Skeletal muscle tissue (tissue), 4 donors: ENCODE data around the gene TMEM26. TPM values are rescaled to one million over a fixed set of nuclear protein-coding genes. Genes with fewer than 3 reads are reported as not detected.

Experiments used
- H3K27ac ChIP-seq: one replicate; pipeline ENCODE4 v1.7.0; 2013; ENCODE audit warnings: mild to moderate bottlenecking, low read depth, low read length, inconsistent platforms
- H3K27me3 ChIP-seq, 3 donors: one replicate each; pipeline ENCODE4 v1.7.0; 2013; ENCODE audit warnings: low read length in 3 of 3; ENCODE audit not compliant: control insufficient read depth in 3 of 3, insufficient read depth in 3 of 3
- H3K36me3 ChIP-seq, 3 donors: one replicate each; pipeline ENCODE4 v1.7.0; 2013; ENCODE audit warnings: low read length in 3 of 3; ENCODE audit not compliant: control insufficient read depth in 3 of 3, insufficient read depth in 3 of 3
- H3K4me1 ChIP-seq, 3 donors: one replicate each; pipeline ENCODE4 v1.7.0; 2013; ENCODE audit warnings: low read length in 3 of 3, mild to moderate bottlenecking in 3 of 3; ENCODE audit not compliant: control insufficient read depth in 3 of 3, insufficient read depth in 3 of 3
- H3K4me3 ChIP-seq, 3 donors: one replicate each; pipeline ENCODE4 v1.7.0; 2013; ENCODE audit warnings: low read length in 3 of 3
- H3K9ac ChIP-seq, 3 donors: one replicate each; pipeline ENCODE4 v1.7.0; 2013; ENCODE audit warnings: low read length in 3 of 3, mild to moderate bottlenecking in 3 of 3, moderate library complexity in 2 of 3, low read depth in 1 of 3
- H3K9me3 ChIP-seq, 3 donors: one replicate each; pipeline ENCODE4 v1.7.0; 2013; ENCODE audit warnings: low read length in 3 of 3; ENCODE audit not compliant: control insufficient read depth in 3 of 3
- total RNA-seq: library from RNA; depleted of rRNA; stranded (reverse); fragments of >200 nt; gene quantifications from one replicate; pipeline ENCODE4 v1.2.3, GENCODE V29; 2014
- donor health status: Osteomylitis.

The TMEM26 gene
- total RNA-seq, 1 donor from 2014 or later = 15.7 TPM

- peaks cover 12 to 16% (median 13%) of the 10 kb centered on the region in 3 donors for H3K27me3 ChIP-seq
- no peak overlapping the region for H3K9ac ChIP-seq
- no peak overlapping the region for H3K27ac ChIP-seq
- no peaks in the 10 kb centered on the region for H3K36me3 ChIP-seq
- H3K4me3 ChIP-seq = no peak overlapping the region
- no peaks in the 10 kb centered on the region for H3K9me3 ChIP-seq
- H3K4me1 ChIP-seq = peaks cover 7 to 12% (median 11%) of the 10 kb centered on the region in 3 donors
These were observed 5.1 kb downstream of the TMEM26 start for GRCh38 chr10:61448091-61448490.

GRCh38 chr10:61439058-61439609 is 14.0 kb downstream of the TMEM26 start:
- H3K27ac ChIP-seq = no peak overlapping the region

GRCh38 chr10:61438141-61438988 is 14.8 kb downstream of the TMEM26 start:
- Histone ChIP-seq H3K27ac (no peak overlapping the region), H3K4me3 (no peak overlapping the region), H3K36me3 (no peaks in the 10 kb centered on the region), H3K9me3 (no peaks in the 10 kb centered on the region), H3K4me1 (no peaks in the 10 kb centered on the region), H3K27me3 (no peaks in the 10 kb centered on the region), H3K9ac (no peak overlapping the region)

More at GRCh38 chr10:61439058-61439609, 14.0 kb downstream of the TMEM26 start:
- Histone ChIP-seq H3K4me3 (no peak overlapping the region), H3K27me3 (no peaks in the 10 kb centered on the region), H3K9me3 (no peaks in the 10 kb centered on the region), H3K36me3 (no peaks in the 10 kb centered on the region), H3K9ac (no peak overlapping the region), H3K4me1 (no peaks in the 10 kb centered on the region)

DNA sequence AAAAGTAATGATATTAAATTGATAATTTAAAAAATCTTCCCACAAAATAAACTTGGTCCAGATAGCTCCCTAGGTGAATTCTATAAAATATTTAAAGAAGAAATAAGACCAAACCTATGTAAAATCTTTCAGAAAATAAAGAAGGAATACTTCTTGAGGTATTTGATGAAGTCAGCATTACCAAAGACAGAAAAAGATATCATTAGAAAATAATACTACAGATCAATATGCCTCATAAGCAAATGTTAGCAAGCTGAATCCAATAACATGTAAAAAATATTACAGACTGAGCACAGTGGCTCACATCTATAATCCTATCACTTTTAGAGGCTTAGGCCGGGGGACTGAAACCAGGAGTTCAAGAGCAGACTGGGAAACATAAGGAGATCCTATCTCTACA is 30.0 kb downstream of the TMEM26 start:
- Histone ChIP-seq H3K27me3 (no peaks in the 10 kb centered on the region), H3K4me1 (no peaks in the 10 kb centered on the region), H3K9ac (no peak overlapping the region), H3K9me3 (peaks cover 0 to 8% (median 0%) of the 10 kb centered on the region in 3 donors), H3K4me3 (no peak overlapping the region), H3K27ac (no peak overlapping the region), H3K36me3 (no peaks in the 10 kb centered on the region)

- Histone ChIP-seq H3K27ac (no peak overlapping the region), H3K4me1 (no peaks in the 10 kb centered on the region), H3K27me3 (no peaks in the 10 kb centered on the region), H3K9ac (no peak overlapping the region), H3K4me3 (no peak overlapping the region), H3K36me3 (no peaks in the 10 kb centered on the region), H3K9me3 (peaks cover 0 to 4% (median 0%) of the 10 kb centered on the region in 3 donors)
These were observed 35.5 kb downstream of the TMEM26 start for GRCh38 chr10:61417661-61418060.

DNA sequence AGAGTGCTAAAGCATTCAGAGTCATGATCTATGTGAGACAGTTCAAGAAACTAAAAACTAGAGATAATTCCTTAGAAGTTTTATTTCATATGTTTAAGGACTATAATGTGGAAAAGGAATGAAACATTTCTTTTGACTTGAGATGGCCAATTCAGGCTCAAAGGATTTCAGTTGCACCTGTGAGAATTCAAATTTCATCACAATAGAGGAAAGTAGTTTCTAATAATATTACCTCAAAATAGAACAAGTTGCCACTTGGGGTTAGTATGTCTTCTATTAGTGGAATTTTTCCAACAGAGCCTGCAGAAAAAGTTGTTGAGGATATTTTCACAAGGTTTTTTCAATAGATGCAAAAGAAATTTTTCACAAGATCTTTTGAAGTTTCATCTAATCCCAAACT is 37.4 kb downstream of the TMEM26 start:
- no peaks in the 10 kb centered on the region for H3K27me3 ChIP-seq
- H3K4me1 ChIP-seq = no peaks in the 10 kb centered on the region
- H3K9me3 ChIP-seq = no peaks in the 10 kb centered on the region
- no peak overlapping the region for H3K9ac ChIP-seq
- H3K27ac ChIP-seq = no peak overlapping the region
- H3K36me3 ChIP-seq = no peaks in the 10 kb centered on the region
- H3K4me3 ChIP-seq = no peak overlapping the region

DNA sequence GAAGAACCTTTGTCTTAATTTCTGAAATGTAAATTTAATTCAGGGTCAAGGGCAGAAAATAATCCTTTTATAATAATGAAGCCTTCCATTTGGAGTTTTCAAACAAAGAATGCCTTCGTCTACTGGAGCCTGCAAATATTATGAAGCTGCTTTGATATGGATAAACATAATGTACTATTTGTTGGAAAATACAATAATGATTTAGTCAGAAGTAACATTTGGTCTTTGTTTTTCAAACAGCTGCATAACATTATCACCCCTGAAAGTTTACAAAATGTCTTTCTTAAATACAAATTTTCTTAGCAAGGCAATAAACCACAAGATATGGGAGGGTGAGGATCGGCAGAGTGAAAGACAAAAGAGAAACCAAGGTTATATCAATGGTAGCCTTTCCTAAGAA is 41.5 kb downstream of the TMEM26 start:
- Histone ChIP-seq H3K4me3 (no peak overlapping the region), H3K36me3 (no peaks in the 10 kb centered on the region), H3K27ac (no peak overlapping the region), H3K9me3 (no peaks in the 10 kb centered on the region), H3K4me1 (no peaks in the 10 kb centered on the region), H3K9ac (no peak overlapping the region), H3K27me3 (no peaks in the 10 kb centered on the region)

GRCh38 chr10:61410353-61411070 is 42.7 kb downstream of the TMEM26 start:
- Histone ChIP-seq H3K36me3 (no peaks in the 10 kb centered on the region), H3K27ac (no peak overlapping the region), H3K9ac (no peak overlapping the region), H3K4me3 (no peak overlapping the region), H3K4me1 (no peaks in the 10 kb centered on the region), H3K27me3 (no peaks in the 10 kb centered on the region), H3K9me3 (no peaks in the 10 kb centered on the region)

DNA sequence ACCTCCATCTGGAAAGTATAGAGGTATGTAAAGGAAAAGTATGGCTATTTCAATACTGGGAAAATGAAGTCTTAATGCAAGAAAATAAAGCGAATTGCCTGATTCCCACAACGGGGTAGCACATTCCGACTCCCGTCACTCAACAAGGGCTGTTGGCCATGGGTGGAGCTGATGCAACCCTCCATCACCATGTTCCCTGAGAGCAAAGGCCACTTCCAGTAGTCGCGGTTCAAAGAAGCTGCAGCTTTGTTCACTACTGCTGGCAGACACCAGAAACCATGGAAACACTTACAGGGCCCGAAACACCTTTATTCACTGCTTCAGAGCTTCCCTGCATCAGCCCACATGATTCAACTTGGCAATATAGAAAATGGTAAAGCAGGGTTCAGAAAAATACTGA is 44.0 kb downstream of the TMEM26 start:
- Histone ChIP-seq H3K9ac (no peak overlapping the region), H3K9me3 (no peaks in the 10 kb centered on the region), H3K4me3 (no peak overlapping the region), H3K27me3 (no peaks in the 10 kb centered on the region), H3K27ac (no peak overlapping the region), H3K4me1 (no peaks in the 10 kb centered on the region), H3K36me3 (no peaks in the 10 kb centered on the region)

DNA sequence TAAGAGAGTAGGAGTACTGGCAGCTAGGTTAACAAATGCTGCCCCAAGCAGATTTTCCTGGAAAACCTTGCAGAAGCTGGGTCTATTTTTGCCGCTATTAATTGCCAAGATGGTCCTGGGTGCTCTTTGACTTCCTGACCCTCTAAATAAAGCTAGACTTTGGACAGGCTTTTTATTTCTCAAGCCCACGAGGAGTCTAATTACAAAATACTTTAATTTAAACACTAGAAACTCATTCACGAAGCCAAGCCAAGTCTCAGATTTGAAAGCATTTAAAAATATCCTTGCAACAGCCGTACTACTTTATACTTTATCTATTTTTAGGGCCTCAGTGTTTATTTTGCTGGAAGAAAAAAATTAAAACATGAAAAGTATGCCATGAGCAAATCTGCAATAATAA is 45.1 kb downstream of the TMEM26 start:
- no peaks in the 10 kb centered on the region for H3K9me3 ChIP-seq
- no peak overlapping the region for H3K27ac ChIP-seq
- H3K4me3 ChIP-seq = no peak overlapping the region
- H3K9ac ChIP-seq = no peak overlapping the region
- no peaks in the 10 kb centered on the region for H3K27me3 ChIP-seq
- H3K4me1 ChIP-seq = no peaks in the 10 kb centered on the region
- no peaks in the 10 kb centered on the region for H3K36me3 ChIP-seq
